Endodermal cell (in vitro differentiated cells): ENCODE data around the gene KCNH6. TPM values are rescaled to one million over a fixed set of nuclear protein-coding genes. Genes with fewer than 3 reads are reported as not detected.
A peak's percentile ranks its signal among the peaks of the same experiment; 100 is the strongest.

Experiments
- DNase-seq: peaks from one replicate; pipeline ENCODE4 v3.0.0-alpha.2; 2017
- H3K27ac ChIP-seq: 2 replicates; pipeline ENCODE4 v1.5.1; 2013; ENCODE audit warnings: mild to moderate bottlenecking, low read depth, low read length, moderate library complexity
- H3K27me3 ChIP-seq: 2 replicates; pipeline ENCODE4 v1.6.1; 2013; ENCODE audit warnings: mild to moderate bottlenecking, low read length, moderate library complexity; ENCODE audit not compliant: insufficient read depth, control insufficient read depth, poor library complexity, severe bottlenecking
- H3K36me3 ChIP-seq: 2 replicates; pipeline ENCODE4 v1.7.0; 2013; ENCODE audit warnings: mild to moderate bottlenecking, low read length, moderate library complexity; ENCODE audit not compliant: control insufficient read depth, insufficient read depth
- H3K4me1 ChIP-seq: one replicate; pipeline ENCODE4 v1.7.0; 2013; ENCODE audit warnings: low read length; ENCODE audit not compliant: control insufficient read depth, insufficient read depth
- H3K4me3 ChIP-seq: 2 replicates; pipeline ENCODE4 v1.5.1; 2013; ENCODE audit warnings: mild to moderate bottlenecking, low read length, moderate library complexity
- H3K9ac ChIP-seq: 2 replicates; pipeline ENCODE4 v1.6.1; 2013; ENCODE audit warnings: mild to moderate bottlenecking, low read length, moderate library complexity; ENCODE audit not compliant: poor library complexity, severe bottlenecking; ENCODE audit errors: extremely low read depth
- H3K9me3 ChIP-seq: 2 replicates; pipeline ENCODE4 v1.6.1; 2013; ENCODE audit warnings: mild to moderate bottlenecking, low read length, moderate library complexity; ENCODE audit not compliant: control insufficient read depth
- H3K27ac Mint-ChIP-seq: 2 replicates; pipeline ENCODE4 v1.8.0; 2020; ENCODE audit warnings: mixed read lengths
- H3K27me3 Mint-ChIP-seq: 2 replicates; pipeline ENCODE4 v1.8.0; 2021; ENCODE audit warnings: mild to moderate bottlenecking, mixed read lengths; ENCODE audit not compliant: insufficient read depth
- H3K36me3 Mint-ChIP-seq: 2 replicates; pipeline ENCODE4 v1.8.0; 2020; ENCODE audit warnings: low read depth, mixed read lengths
- H3K4me1 Mint-ChIP-seq: 2 replicates; pipeline ENCODE4 v1.8.0; 2020; ENCODE audit warnings: mixed read lengths
- H3K4me3 Mint-ChIP-seq: 2 replicates; pipeline ENCODE4 v1.8.0; 2020; ENCODE audit warnings: mild to moderate bottlenecking, moderate library complexity, mixed read lengths
- H3K9me3 Mint-ChIP-seq: 2 replicates; pipeline ENCODE4 v1.8.0; 2020; ENCODE audit warnings: mild to moderate bottlenecking, mixed read lengths
- WGBS, 2 experiments: methylation state at CpG; one replicate each; pipeline versions ENCODE4 v1.1.5 to v1.1.7; 2013; ENCODE audit warnings: missing lambda C conversion rate in 2 of 2, mixed read lengths in 1 of 2; ENCODE audit not compliant: insufficient coverage in 1 of 2, insufficient read length in 1 of 2; 5-methylcytosine and 5-hydroxymethylcytosine counted together
- total RNA-seq, 2 donors: library from RNA; stranded (reverse); fragmentation: NEBNext Ultra II Directional in 1 of 2; extraction: Animal tissue kit (Norgen Biotek cat#: 25700) in 1 of 2; gene quantifications; 2 replicates in 1 of 2; 3 replicates in 1 of 2; pipeline ENCODE4 v1.2.1, GENCODE V29; 2021
- TF ChIP-seq, protein P1 (sequence below): fragments of 200-600 bp; sonication (generic); conservative IDR thresholded peaks from 2 replicates; pipeline ENCODE4 v1.5.0; 2021; ENCODE audit warnings: antibody characterized with exemption, mild to moderate bottlenecking

The KCNH6 gene
- total RNA-seq, 2 donors from 2014 or later: 0.79 to 0.95 TPM

DNA sequence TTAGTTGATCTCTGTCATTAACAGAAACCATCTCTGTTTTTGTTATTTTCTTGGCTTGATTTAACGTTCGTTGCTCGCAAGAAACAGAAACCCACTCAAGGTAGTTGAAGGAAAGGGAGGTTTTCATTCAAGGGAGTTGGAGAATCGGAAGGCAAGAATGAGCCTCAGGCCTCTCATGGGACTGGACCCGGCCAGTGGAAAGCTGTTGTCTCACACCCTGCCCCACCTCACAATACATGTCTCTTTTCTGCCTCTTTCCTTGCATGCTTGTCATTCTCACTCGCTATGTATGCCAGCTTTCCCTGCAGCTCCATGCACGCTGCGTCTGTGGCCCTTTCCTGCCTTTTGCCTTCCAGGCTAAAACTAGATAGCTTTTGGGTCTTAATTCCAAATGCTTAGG, 45.4 kb downstream of the KCNH6 start:
- Histone ChIP-seq H3K4me3 (no peak overlapping the region), H3K9me3 (no peaks in the 10 kb centered on the region), H3K36me3 (peaks cover 6% of the 10 kb centered on the region), H3K4me1 (no peaks in the 10 kb centered on the region), H3K9ac (no peak overlapping the region), H3K27ac (no peak overlapping the region), H3K27me3 (no peaks in the 10 kb centered on the region)
- no peak overlapping the region for H3K4me3 Mint-ChIP-seq
- no peaks in the 10 kb centered on the region for H3K27me3 Mint-ChIP-seq
- WGBS, 2 experiments: 83 to 93% methylated on average over 4 to 8 of the region's 8 CpGs
- peak; percentile 29 for DNase-seq
- peak overlapping the region; percentile 44 for H3K27ac Mint-ChIP-seq
- H3K9me3 Mint-ChIP-seq: no peaks in the 10 kb centered on the region
- H3K36me3 Mint-ChIP-seq: peaks cover 6% of the 10 kb centered on the region
- H3K4me1 Mint-ChIP-seq: no peaks in the 10 kb centered on the region
- TF ChIP-seq, protein P1, sequence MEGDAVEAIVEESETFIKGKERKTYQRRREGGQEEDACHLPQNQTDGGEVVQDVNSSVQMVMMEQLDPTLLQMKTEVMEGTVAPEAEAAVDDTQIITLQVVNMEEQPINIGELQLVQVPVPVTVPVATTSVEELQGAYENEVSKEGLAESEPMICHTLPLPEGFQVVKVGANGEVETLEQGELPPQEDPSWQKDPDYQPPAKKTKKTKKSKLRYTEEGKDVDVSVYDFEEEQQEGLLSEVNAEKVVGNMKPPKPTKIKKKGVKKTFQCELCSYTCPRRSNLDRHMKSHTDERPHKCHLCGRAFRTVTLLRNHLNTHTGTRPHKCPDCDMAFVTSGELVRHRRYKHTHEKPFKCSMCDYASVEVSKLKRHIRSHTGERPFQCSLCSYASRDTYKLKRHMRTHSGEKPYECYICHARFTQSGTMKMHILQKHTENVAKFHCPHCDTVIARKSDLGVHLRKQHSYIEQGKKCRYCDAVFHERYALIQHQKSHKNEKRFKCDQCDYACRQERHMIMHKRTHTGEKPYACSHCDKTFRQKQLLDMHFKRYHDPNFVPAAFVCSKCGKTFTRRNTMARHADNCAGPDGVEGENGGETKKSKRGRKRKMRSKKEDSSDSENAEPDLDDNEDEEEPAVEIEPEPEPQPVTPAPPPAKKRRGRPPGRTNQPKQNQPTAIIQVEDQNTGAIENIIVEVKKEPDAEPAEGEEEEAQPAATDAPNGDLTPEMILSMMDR: no peak

DNA sequence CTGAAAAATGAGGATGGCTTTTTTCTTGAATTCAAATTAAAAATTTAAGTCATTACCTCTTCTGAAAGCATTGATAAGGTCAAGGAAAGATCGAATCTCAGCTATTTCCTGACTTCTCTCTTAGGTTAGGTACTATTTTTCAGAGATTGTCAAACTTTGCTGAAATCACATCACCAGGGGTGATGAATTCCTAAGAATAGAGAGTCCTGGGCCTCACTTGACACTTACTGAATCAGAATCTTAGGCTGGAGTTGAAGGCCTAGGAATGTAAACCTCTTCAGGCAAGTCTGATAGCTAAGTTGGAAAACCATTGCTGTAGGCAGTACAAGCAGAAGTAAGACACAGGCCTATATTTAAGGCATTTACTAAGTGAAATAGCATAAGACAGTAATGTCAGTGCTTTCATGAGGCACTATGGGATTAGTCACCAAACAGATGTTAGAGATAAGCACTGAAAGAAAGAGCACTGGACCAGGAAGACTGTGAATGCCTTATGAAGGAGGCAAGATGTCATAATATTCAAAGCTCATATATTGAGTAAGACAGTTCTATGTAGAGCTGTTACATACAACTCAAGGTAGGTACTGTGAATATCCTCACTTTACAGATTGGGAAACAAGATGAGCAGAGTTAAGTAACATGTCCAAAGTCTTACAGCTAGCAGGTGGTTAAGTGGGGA, 48.6 kb downstream of the KCNH6 start:
- peaks cover 6% of the 10 kb centered on the region for H3K36me3 Mint-ChIP-seq
- H3K27ac Mint-ChIP-seq: no peak overlapping the region
- H3K4me1 Mint-ChIP-seq: no peaks in the 10 kb centered on the region
- Histone ChIP-seq H3K4me1 (no peaks in the 10 kb centered on the region), H3K27ac (no peak overlapping the region), H3K9me3 (no peaks in the 10 kb centered on the region), H3K36me3 (peaks cover 6% of the 10 kb centered on the region), H3K4me3 (no peak overlapping the region), H3K9ac (no peak overlapping the region), H3K27me3 (no peaks in the 10 kb centered on the region)
- TF ChIP-seq, protein P1: no peak
- DNase-seq: peak; percentile 5
- H3K4me3 Mint-ChIP-seq: no peak overlapping the region
- no peaks in the 10 kb centered on the region for H3K27me3 Mint-ChIP-seq
- no peaks in the 10 kb centered on the region for H3K9me3 Mint-ChIP-seq
- 100% methylated on average over 1 of the region's 1 CpG for WGBS, 2 experiments

DNA sequence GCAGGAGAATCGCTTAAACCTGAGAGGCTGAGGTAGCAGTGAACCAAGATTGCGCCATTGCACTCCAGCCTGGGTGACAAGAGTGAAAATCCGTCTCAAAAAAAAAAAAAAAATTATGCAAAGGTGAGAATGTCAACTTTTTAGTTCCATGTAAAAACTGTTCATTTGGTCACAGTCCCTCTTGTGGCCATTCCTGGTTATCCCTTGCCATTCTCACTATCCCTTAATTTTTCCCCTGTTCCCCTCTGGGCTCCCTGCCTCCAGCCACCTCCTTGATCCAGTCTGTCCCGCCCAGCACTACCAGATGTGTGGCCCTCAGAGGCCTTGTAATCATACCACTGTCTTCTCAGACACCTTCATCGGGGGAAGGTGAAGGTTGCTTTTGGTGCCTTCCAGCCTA, 50.5 kb downstream of the KCNH6 start:
- Mint-ChIP-seq H3K27ac (peak overlapping the region; percentile 42), H3K4me1 (no peaks in the 10 kb centered on the region), H3K9me3 (no peaks in the 10 kb centered on the region), H3K27me3 (no peaks in the 10 kb centered on the region), H3K4me3 (no peak overlapping the region), H3K36me3 (peaks cover 6% of the 10 kb centered on the region)
- TF ChIP-seq, protein P1: peak; percentile 77
- WGBS, 2 experiments: 89 to 94% methylated on average over 3 to 5 of the region's 5 CpGs
- no peak overlapping the region for H3K9ac ChIP-seq
- peak; percentile 71 for DNase-seq
- no peaks in the 10 kb centered on the region for H3K27me3 ChIP-seq
- H3K36me3 ChIP-seq: peaks cover 6% of the 10 kb centered on the region
- H3K4me1 ChIP-seq: no peaks in the 10 kb centered on the region
- no peaks in the 10 kb centered on the region for H3K9me3 ChIP-seq
- H3K4me3 ChIP-seq: no peak overlapping the region
- H3K27ac ChIP-seq: no peak overlapping the region
